Esophagus mucosa (tissue), 1 donor: ENCODE results near the gene NKG7. TPM values are rescaled to one million over a fixed set of nuclear protein-coding genes. Genes with fewer than 3 reads are reported as not detected.
"Not testable (repeated sequence)": the region's sequence is repeated elsewhere in the genome, so short reads cannot be mapped to it uniquely, and the experiment has no call there.

Experiments
- ATAC-seq: fragments of 200-7000 bp; cut with Tn5 transposase; one replicate; pipeline ENCODE4 v1.9.1; 2020
- total RNA-seq: library from RNA; stranded (reverse); gene quantifications from one replicate; pipeline ENCODE4 v1.2.4, GENCODE V29; 2023
- donor health status: DM: yes; HTN: yes; CAD: no.

NKG7 gene, protein sequence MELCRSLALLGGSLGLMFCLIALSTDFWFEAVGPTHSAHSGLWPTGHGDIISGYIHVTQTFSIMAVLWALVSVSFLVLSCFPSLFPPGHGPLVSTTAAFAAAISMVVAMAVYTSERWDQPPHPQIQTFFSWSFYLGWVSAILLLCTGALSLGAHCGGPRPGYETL
- total RNA-seq, result not detected

DNA sequence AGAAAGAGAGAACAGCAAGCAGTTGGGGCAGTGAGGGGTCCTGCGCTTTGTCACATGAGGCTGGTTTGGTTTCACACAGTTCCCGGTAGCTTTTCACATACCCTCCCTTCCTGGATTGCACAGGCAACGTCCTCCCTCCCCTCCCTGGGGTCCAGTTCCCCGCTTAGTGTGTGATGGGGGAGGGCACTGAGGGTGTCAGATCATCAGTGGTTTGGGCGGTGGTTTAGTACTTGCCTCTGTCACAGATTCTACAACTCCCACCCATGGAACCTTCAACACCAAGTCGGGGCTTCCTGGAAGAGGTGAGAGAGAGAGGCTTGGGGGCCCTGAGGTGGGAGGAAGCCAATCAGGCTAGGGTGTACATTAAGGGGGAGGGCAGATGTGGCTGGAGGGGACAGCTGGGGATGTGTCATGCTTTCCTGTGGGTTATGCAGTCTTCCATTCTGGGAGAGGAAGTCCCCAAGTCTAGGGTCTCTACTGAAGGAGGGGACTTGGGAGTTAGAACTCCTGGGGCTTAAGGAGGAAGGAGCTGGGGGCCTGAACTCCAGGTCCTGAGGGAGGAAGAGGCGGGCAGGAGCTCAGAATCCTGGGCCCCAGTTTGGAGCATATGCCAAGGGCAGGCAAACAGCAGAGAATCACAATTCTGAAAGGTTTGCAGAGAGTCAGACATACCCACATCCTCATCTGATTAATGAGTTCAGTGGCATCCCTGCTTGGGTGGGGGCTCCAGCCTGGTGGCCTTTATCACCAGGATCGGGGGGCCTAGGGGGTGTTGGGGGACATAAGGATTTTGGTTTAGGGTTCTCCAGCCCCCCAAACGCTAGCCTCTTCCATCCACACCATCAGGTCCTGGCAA, at the start of gene NKG7:
TSS of gene NKG7 (minus strand) at position 6 of the 856 bp plus-strand sequence. CDS start 119 bp downstream, outside the sequence.
- ATAC-seq, result no peak

DNA sequence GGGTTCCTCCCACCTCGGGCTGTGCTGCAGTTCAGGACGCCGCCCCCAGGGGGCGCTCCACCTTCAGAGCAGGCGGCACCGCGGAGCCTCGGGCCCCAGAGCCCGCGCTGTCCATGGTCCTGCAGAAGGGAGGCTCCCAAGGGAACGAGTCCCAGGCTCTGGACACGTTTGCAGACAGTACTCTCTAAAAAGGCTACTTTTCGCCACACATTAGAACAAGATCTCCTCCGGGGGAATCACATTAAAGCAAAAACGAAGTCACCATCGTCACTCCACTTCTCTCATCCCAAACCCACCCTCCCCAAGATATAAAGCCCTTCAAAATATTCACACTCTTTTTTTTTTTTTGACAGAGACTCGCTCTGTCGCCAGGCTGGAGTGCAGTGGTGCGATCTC, 49.6 kb upstream of the NKG7 start:
- ATAC-seq, result peak; percentile 95

DNA sequence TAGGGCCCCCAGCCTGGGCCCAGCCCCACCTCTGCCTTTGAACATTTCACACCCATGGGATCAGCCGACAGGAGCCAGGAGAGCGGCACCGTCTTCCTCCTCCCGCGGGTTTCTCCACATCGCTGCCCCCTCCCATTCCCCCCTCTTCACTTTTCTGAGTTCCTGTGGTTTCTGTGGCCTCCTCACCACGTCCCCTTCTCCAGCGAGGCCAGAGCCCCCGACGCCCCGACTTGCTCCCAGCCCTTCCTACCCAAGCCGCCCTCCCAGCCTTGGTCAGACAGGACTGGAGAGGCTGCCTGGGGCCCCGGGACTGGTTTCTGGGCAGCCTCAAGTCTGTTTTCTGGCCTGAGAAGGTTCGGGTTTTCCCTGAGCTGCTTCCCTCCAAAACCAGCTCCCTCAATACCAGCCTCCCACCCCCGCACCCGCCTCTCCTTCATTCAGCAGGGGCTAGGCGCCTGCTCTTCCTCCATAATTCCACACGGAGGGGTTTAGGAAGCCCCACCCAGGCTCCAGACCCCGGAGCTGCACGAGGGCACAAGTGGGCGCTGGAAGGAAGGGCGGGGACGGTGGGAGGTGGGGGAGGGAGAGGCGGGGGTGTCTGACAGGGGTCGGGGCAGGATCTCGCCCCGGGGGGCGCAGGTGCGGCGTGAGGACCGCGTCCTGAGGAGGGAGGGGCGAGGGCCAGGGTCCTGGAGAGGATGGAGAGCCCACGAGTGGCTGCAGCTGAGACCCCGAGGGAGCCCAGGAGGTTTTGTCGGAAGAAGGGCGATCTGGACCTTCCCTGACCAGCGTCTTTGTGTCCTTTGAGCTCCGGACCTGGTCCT, 49.0 kb upstream of the NKG7 start:
- no peak for ATAC-seq

DNA sequence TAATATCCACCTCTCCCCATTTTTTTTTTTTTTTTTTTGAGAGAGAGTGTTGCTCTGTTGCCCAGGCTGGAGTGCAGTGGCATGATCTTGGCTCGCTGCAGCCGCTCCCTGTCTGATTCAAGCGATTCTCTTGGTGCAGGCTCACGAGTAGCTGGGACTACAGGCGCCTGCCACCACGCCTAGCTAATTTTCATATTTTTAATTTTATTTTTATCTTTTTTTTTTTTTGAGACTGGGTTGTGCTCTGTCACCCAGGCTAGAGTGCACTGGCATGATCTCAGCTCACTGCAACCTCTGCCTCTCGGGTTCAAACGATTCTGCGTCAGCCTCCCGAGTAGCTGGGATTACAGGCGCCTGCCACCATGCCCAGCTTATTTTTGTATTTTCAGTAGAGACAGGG, 48.1 kb upstream of the NKG7 start:
- ATAC-seq, result not testable (repeated sequence)

DNA sequence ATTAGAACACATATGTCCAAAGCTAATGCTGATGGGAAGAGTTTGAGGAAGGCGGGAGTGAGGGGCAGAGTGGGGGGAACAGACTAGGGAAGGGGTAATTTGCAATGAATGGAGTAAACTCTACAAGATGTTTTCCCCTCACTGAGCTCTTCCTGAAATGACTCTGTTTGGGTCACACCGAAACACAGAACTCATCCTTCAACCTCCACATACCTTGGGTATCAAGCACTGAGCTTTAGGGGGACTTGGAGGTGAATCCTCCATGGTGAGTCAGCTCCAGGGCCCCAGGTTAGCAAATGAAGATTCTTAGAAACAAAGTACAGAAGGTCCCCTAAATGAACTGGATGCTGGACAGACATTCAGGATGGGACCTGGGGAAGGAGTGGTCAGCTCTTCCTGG, 46.3 kb upstream of the NKG7 start:
- ATAC-seq, result no peak

DNA sequence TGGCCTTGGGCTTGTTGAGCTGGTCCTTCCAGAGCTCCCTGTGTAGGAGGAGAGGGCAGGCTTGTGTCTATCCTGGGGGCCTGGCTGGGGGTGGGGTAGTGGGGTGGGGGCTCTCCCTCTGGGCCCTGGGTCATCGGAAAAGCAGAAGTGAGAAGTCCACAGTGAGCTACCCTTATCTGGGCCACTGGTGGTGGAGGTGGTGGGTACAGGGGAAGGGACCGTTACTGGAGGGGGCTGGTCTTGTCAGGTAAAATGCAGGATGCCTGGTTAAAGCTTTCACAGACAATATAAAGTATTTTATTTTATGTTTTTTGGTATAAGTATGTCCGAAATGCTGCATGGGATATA, 45.3 kb upstream of the NKG7 start:
- peak; percentile 16 for ATAC-seq

DNA sequence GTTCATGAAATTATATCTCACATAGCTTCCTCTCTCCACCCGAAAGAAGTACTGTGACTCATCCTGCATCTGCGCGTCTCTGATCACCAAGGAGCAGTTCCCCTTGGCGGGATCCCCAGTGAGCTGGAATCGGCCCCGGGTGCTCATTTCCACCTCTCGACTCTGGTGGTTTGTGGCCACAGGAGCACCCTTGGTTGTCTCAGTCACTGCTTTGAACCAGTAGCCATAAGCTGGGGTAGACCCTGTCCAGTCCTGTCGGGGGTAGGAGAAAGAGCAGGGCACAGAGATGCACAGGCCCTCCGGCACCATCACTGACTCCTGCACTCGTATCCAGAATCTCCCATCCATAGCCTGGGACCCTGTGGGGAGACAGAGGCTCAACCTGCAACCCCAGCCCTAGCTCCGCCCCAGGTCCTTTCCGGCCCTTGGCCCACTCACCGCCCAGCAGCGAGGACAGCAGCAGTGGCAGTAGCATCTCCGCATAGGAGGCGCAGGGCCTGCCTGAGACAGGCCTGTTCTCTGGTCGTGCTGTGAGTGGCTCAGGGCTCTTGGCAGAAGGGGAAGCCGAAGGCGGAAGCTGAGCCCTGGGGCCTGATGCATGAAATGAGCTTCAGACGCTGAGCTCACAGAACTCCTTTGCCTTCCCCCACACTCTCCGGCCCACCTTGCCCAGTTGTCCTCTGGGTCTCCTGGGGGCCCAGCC, 44.8 kb upstream of the NKG7 start, which contains the start of gene SIGLEC10:
TSS of gene SIGLEC10 (minus strand) at position 536 of the 703 bp plus-strand sequence. CDS start at position 475, 61 bp downstream.
- peak; percentile 44 for ATAC-seq

DNA sequence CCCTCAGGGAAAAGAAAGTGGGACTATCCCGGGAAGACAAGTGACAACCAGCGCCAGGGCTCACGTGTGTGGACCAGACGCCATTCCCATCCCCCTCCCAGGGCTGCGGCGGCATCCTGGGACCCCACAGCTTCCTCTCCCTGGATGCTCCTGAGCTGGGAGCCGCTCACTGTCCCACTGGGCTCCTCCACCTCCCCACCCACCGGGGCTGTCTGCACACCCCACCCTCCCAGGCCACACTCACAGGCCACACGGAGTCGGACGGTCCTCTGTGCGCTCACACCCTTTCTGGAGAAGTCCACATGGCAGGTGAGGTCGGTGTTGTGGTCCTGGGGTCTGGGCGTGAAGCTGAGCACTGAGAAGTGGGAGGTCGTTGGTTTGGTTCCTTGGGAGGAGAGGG, 44.0 kb upstream of the NKG7 start:
- ATAC-seq, result not testable (repeated sequence)

DNA sequence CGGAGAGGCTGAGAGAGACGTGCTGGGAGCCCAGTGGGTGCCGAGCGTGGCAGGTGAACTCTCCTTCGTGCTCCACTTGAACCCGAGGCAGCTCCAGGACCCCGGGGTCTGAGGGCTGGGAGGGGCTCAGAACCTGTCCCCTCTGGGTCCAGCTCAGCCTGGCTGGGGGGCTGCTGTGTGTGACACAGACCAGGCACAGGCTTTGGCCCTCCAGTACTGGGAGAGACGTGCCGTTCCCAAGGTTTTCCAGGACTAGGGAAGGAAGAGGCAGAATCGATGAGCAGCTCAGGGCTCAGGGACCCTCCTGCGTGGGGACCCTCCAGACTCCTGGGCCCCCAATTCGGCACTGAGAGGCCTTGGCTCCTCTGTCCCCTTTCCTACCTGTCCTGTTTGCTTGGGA, 42.7 kb upstream of the NKG7 start:
- ATAC-seq, result no peak

DNA sequence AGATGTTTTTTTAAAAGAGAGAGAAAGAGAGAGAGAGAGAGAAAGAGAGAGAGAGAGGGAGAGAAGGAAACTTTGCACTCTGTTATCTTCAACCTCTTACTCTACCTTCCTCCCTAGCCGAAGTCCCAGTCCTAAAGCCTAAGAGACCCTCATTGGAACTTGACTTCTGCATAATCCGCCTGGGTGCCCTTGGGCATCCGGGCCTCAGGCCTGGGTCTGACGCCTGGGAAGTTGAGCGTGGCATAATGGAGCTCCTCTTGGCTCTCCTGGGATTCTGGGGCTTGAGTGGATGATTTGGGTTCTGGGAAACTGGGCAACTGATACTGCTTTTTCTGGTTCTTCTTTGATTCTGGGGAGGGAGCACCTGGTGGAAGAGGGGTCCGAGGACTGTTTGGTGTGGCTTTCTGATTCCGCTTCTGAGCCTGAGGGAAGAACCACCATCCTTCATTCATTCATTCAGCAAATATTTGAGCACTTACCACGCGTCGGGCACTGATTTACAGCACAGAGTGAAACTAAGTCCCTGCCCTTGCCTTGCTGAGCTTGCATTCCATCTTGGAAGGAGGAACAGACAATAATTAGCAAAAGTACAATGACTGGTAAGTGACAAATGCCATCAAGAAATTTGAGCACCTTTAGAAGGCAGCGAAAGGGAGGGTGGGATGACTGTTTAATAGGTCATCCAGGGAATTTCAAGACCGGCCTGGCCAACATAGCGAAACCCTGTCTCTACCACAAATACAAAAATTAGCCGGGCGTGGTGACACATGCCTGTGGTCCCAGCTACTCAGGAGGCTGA, 38.7 kb upstream of the NKG7 start:
- ATAC-seq, result no peak

DNA sequence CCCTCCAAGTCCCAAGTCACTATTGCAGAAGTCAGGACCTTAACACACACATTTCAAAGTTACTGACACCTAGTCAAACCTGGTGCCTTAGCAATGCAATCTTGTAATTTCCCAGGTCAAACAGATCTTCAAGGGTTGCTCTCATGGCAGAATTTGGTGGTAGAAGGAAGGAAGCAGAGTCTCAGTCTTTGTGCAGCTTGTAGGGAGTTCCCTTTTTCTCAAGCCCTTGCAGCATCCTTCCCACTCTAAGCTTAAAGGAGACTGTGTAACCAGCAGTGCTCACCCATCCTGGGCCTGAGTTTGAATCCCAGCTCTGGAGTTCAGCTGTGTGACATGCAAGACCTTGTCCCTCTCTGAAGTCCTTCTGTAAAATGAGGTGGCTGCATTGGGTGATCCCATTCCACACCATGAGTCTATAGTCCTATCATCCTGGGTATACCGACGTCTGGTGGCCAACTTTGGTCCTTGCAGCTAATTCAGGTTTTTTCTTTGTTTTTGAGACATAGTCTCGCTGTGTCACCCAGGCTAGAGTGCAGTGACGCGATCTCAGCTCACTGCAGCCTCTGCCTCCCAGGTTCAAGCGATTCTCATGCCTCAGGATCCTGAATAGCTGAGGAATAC, 35.2 kb upstream of the NKG7 start:
- ATAC-seq, result peak; percentile 79

DNA sequence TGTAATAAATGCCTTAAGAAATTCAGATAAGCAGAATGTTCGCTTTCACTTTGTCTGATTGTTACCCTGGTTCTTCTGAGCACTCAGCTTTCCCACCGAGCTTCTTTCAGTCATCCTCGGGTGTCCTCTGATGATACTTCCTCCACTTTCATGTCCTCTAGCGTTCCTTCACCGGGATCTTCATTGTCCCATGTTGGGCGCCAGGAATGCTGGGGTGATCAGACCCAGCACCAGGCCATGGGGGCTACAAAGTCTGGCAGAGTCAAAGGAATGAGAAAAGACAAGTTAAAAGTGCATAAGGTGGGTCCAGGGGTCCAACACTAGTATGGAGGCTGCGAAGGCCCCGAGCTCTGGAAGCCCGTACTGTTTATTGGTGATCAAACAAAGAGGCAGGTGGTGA, 29.7 kb upstream of the NKG7 start:
- ATAC-seq, result no peak

DNA sequence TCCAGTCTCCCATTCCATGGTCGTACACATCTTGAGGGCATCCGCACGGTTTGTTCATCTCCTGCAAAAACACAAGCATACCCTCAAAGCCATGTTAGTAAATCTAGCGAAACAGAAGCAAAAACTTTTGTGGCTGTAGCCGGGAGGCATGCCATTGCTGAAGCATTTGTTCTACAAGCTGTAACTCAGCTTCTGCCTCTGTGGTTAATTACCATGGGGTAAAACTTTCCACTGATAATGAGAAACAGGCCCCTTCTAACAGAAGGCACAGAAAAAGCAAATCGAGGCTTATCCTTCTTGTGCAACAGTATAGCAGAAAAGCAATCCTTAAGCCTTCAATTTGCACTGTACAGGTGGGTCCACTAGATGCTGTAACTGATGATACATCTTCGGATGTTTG, 27.5 kb upstream of the NKG7 start:
- ATAC-seq, result not testable (repeated sequence)

DNA sequence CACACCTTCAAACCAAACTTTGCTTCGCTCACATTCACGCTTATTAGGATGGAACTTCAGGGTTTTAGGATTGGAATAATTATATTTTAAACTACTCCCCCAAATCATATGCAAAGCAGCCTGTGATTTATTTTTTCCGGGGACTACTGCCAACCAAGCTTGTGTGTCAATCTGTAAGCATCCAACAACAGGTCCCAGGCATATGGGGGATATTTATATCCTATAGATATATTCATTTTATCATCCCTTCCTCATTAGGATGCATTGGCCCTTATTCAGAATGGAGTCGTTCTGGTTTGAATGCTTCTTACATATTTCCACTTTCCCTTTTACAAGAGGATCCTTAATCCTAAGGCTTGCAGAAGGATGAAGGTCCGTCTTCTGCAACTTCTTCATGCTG, 26.8 kb upstream of the NKG7 start:
- ATAC-seq, result no peak

DNA sequence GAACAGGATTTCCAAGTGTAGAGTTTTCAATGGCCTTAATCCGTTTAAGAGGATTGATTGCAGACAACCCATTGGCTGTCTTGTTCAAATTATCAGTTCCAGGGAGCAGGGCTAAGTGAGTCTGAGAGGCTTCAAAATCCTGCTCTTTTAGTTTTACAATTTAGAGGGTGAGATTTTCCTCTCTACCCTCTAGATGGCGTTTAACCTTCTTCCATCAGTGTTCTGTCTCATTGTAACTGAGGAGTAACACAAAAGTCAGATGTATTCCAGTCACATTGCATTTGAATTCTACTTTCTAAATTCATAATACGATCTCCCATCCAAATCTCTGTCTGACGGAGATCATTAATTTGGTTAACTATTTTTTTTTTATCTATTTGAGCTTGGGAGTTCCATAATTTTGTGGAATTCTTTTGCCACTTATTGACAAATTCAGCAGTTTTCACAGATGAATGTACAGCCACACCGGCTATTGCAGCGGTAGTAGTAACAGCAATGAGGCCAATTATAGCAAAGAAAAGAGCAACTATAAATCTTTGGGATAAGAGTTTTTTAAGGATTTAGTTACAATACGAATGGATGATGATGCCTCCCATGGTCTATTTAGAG, 25.7 kb upstream of the NKG7 start:
- no peak for ATAC-seq

DNA sequence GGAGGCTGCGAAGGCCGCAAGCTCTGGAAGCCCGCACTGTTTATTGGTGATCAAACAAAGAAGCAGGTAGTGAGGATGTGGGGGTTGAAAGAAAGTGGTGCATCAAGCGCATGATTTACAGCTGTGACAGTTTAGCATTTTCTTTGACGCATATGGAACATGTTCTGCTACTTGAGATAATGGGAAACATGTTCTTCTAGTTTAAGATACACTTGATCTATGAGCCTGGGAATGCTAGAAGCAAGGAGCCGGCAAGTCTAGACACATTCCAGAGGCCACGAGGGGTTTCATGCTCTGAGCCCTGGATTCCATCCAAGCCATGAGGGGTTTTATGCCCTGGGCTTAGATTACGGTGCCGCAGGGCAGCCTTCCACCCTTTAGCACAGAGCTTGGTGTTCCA, 25.0 kb upstream of the NKG7 start:
- ATAC-seq, result not testable (repeated sequence)

DNA sequence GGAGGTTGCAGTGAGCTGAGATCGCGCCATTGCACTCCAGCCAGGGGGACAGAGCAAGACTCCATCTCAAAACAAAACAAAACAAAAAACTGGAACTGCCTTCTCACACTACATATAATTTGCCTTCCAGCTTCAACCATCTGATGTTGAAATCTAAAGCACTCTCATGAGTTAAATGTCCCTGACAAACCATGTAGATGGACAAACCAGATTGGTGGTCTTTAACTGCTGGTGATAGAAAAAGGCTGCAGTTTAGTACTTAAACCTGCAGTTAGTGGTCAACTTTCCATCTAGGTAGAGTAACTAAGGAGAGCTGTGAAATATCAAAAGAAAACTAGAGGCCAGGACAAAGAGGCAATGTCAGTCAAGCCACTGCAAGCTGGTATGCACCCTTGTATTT, 23.7 kb upstream of the NKG7 start:
- no peak for ATAC-seq

DNA sequence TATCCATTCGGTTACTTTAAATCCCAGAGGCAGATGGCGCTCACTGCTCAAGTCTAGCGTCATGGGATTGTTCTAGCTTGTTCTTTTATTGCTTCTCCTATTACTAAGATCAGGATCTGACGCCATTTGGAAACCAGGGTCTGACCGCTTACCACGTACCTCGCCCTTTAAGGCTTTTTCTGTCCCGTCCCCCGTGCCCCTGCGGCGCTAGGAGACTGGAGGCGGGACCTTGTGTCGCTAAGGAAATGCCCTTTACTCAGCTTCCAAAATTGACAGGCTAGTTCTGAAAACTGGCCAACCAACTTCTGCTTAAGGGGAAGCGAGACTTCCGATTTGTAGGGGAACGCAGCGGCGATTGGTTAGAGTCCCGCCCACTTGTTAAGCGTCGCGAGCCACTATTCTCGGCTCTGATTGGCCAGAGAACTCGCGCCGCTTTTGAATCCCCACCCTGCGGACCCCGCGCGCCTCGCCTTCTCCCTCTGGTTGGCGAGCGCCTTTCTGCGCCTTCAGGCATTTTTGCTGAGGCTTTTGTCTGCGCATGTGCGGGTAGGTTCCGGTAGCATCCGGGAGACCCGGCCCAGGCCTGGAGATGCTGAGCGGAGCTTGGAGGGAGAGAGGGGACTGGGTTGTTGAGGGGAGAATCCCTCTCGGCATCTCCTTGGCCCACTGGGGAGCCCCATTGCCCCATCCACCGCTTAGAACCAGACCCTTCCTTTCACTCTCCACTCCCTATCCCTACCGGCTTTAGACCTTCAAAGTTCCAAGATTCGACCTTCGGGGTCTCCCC, 21.8 kb upstream of the NKG7 start:
- ATAC-seq, result peak; percentile 89

DNA sequence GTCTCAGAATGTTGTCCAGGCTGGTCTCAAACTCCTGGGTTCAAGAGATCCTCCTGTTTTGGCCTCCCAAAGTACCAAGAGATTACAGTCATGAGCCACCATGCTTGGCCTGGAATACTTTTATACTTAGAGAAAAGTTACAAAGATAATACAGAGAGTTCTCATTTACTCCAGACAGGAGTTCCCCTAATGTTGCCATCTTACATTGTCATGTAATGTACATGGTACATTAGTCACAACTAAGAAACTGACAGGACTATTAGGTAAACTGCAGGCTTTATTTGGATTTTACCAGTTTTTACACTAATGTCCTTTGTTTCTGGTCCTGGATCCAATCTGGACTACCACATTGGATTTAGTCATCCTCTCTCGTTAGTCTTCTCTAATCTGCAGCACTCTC, 20.2 kb upstream of the NKG7 start:
- ATAC-seq, result no peak

DNA sequence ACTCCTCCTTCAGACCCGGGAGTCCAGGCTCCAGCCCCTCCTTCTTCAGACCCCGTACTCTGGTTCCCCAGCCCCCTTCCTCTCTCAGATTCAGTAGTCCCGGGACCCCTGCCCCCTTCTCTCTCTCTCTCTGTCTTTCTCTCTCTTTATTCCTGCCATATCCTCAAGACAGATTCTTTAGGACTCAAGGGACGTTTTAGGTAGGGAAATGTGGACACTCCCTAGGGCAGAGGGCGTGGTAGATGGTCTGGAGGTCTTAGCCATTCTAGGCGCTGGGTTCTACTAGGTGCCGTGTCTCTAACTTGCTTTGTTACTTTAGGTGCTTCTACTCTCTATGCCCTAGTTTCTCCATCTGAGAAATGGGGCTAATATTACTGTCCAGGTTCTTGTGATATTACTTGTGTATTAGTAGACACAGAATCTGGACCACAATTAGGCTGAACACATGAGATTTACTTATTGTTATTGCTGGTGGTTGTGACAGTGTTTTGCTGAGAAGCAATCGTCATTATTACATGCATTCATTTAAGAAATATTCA, 18.7 kb upstream of the NKG7 start:
- no peak for ATAC-seq
